HG02884 (cell line): Measurements from ENCODE around the gene MAST2.
"Not testable (repeated sequence)": the region's sequence is repeated elsewhere in the genome, so short reads cannot be mapped to it uniquely, and the experiment has no call there.

ENCODE experiments used
- ATAC-seq: cut with Tn5 transposase; IDR thresholded peaks from one replicate; pipeline ENCODE4 v1.9.1; 2021; ENCODE audit warnings: mild to moderate bottlenecking, moderate library complexity; ENCODE audit not compliant: unreplicated experiment

The MAST2 gene

DNA sequence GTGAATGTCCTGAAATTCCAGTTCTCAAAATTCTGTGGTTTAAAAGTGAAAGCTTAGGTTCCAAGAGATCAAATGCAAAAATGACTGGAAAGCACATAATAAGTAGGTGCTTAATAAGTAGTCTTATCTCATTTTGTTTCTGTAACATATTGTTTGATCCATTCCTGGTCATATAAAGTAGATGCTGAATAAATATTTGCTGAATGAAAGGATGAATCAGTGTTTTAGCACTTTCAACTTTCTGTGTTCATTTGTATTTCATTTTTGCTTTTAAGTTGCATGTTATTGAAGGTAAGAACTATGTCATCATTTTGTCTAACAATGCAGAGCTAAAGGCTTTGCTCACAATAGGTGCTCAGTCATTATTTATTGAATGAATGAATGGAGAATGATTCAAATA lies 6.3 kb downstream of the MAST2 start:
- ATAC-seq = no peak

DNA sequence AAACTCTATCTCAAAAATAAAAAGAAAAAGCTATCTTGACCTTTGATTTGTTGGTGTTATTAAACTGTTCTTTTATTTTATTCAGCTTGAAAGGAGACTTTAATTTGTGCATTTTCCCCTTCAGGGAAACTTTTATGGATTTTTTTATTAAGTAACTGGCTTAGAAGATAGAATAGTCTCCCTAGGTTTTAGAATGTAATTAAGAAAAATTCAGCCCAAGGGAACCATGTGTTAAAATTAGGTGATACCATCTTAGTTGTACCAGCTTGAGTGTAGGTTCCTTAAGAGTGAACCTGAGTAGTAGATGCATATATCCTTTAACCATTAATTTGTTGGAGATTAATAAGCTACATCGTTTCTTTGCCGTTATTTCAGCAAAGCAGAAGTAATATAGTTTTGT lies 11.4 kb downstream of the MAST2 start:
- no peak for ATAC-seq

DNA sequence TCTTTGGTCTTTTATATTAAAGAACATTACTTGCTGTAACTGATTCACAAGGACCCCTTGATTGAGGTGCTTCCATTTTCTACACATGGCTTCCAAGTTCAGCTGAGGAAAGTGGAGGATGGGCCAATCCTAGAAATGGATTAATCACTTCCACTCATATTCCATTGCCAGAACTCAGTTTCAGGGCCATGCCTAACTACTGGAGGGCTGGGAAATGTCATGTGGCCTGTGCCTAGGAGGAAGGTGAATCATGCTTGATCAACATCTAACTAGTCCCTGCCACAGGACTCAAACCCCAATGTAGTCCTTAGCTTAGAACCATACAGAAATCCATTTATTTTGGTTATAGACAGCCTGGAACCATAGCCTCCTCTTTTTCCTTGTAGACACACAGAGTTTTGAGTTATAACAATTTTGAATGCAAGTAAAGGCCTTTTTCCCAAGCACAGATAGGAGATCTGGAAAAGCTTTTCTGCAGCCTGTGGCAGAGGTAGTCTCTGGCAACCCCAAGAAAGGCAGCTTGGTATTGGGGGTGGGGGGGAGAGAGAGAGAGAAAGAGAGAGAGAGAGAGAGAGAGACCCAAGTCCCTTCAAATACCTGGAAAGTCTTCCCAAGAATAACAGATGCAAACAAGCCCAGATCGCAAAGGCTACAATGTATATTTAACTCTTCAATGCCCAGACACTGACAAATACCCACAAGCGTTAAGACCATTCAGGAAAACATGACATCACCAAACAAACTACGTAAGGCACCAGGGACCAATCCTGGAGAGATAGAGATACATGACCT lies 12.5 kb downstream of the MAST2 start:
- no peak for ATAC-seq

DNA sequence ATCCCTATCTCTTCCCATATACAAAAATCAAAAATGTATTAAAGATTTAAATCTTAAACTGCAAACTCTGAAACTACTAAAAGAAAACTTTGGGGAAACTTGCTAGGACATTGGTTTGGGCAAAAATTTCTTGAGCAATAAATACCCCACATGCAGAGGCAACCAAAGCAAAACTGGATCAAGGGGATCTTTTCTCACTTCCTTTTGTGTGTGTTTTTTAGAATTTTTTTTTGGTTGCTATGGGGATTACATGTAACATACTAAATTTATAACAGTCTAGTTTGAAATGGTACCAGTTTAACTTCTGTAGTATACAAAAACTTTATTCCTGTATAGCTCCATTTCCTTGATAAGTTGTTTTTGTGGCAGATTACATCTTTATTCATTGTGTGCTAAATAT lies 16.8 kb downstream of the MAST2 start:
- ATAC-seq = no peak

DNA sequence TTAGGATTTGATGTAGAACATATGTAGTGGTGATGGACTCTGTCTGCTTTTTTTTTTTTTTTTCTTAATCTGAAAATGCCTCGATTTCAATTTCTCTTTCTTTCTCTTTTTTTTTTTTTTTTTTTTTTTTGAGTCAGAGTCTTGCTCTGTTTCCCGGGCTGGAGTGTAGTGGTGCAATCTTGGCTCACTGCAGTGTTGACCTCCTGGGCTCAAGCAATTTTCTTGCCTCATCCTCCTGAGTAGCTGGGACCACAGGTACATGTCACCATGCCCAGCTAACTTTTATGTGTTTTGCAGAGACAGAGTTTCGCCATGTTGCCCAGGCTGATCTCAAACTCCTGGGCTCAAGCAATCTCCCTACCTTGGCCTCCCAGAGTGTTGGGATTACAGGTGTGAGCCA lies 17.4 kb downstream of the MAST2 start:
- ATAC-seq = no peak

DNA sequence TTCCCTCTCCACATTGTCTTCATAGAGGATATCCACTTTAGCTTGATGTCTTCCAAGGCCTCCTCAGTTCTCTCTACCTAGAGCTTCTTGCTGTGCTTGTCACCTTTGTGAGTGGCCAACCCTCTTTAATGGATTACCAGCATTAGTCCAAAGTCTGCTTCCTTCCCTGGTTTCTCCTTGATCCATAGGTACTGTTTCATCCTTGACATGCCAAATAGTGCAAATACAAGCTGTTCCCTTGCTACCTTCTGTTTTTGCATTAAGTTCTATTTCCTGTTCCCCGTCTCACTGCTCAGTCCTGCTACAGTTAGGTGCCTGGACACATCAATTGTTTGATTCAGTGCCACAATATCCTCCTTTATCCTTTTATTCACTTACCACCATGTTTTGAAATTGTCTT lies 19.2 kb downstream of the MAST2 start:
- no peak for ATAC-seq

DNA sequence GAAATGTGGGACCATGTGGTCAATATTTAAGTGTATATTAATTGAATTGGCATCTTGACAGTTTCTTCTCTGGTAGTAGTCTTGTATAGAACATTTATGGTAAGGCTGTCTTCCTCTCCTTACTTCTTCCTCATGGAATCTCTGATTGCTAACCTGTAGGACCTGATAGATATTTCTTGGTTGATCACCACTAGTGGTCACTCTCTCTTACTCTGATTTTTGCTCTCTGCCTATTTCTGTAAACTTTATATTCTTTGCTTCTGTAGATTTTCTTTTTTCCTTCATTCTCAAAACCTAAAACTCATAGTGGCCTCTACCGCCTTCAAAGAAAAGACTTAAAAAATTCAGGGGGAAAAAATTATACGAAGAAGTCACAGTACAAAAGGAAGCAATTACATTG lies 21.2 kb downstream of the MAST2 start:
- no peak for ATAC-seq

DNA sequence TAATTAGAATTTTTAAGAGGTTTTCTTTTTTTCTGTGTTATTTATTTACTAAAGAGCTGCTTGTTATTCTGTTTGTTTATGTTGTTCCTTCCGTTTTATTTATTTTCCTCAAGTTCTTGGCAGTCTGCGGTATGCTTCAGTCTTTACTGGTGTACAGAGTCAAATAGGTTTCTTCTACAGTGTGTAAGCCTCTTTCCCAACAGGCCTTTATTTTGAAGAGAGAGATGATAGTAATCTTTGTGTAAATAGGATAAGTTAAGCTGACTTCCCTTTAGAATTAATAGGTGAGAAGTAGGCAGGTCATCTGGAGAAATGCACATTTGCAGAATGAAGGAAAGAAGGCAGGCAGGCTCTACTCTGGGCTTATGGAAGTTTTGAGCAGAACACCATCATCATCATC lies 23.8 kb downstream of the MAST2 start:
- ATAC-seq = no peak

DNA sequence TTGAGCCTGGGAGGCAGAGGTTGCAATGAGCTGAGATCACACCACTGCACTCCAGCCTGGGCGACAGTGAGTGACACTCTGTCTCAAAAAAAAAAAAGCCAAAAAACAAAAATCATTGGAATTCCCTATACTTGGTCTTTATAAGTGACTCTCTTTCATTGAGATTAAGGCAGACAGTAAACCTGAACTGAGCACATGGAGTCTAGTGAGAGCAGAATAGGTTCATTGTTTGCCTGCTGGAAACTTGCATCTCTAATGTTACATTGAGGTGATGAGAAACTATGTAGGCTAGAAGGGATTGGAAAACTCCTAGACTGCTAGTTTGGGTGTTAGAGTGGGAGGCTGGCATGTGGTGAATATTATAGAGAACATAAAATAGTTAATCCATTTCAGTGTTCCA lies 25.4 kb downstream of the MAST2 start:
- ATAC-seq = no peak

DNA sequence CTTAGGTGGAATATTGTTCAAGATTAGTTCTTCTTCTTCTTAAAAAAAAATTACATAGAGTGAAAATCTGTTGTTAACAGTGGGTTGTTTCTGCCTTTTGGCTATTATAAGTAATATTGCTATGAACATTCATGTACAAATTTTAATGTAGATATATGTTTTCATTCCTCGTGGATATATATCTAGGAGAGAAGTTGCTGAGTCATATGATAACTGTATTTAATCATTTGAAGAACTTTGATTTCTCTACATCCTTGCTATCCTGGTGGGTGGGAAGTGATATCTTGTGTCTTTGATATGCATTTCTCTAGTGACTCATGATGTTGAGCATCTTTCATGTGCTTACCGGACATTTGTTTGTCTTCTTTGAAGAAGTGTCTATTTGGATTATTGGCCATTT lies 29.9 kb downstream of the MAST2 start:
- ATAC-seq = no peak

DNA sequence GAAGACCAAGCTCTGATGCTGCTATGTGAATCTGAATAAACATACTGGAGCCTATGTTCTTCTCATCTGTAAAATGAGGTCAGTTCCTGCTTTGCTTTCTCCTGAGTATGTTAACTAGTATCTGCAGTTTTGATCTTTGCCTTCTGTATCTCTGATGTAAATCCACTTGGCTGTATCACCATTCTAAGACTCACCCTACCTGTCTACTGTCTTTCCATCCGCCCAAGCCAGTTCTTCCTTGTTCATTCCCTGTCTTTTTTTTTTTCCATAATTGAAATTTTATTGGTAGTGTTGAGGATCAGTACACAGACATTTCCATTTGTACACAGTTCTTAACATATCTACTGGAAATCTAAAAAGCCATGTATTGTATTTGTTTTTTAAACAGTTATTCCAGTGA lies 31.3 kb downstream of the MAST2 start:
- no peak for ATAC-seq

DNA sequence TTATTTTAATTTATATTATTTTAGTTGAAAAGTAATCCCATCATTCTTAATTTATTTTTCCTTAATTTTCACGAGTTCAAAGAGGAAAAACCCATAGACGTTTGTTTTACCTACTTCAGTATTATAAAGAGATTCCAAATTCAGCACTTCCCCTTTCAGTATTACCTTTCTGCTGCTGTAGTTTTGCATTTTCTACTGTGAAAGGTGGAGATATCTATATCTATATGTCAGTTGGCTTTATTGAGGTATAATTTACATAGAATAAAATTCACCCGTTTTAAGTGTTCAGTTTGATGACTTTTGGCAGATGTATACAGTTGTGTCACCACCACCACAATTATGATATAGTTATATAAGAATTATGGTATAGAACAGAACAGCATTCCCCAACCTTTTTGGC lies 33.0 kb downstream of the MAST2 start:
- ATAC-seq = no peak

DNA sequence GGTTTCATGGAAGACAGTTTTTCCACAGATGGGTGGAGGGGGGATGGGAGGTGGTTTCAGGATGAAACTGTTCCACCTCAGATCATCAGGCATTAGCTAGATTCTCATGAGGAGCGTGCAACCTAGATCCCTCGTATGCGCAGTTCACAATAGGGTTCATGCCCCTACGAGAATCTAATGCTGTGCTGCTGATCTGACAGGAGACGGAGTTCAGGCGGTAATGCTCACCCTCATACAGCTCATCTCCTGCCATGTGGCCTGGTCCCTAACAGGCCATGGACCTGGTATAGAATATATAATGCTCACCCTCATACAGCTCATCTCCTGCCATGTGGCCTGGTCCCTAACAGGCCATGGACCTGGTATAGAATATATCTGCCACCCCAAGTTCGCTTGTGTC lies 33.4 kb downstream of the MAST2 start:
- ATAC-seq = not testable (repeated sequence)

DNA sequence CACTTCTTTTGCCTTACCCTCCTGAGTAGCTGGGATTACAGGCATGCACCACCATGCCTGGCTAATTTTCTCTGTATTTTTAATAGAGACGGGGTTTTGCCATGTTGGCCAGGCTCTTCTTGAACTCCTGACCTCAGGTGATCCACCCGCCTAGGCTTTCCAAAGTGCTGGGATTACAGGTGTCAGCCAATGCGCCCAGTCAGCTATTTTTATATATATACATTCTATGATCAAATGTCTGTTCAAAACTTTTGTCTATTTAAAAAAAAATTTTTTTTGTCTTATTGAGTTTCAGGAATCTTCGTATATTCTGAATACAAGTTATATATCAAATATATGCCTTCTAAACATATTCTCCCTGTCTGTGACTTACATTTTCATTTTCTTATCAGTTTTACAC lies 34.9 kb downstream of the MAST2 start:
- not testable (repeated sequence) for ATAC-seq

DNA sequence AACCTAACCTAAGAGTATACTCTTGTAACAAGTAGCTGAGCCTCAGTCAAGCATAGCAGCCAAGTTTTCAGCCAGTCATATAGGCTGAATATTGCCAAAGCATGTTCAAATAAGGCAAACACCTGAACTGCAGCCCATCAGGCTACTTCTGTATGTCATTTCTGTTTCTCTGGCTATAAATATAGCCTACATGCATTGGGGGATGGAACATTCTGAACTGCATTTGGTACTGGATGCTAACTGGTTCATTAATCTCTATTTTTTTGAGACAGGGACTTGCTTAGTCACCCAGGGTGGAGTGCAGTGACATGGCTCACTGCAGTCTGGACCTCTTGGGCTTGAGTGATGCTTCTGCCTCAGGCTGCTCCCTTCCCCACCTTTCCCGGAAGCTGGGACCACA lies 37.3 kb downstream of the MAST2 start:
- ATAC-seq = peak; percentile 62

DNA sequence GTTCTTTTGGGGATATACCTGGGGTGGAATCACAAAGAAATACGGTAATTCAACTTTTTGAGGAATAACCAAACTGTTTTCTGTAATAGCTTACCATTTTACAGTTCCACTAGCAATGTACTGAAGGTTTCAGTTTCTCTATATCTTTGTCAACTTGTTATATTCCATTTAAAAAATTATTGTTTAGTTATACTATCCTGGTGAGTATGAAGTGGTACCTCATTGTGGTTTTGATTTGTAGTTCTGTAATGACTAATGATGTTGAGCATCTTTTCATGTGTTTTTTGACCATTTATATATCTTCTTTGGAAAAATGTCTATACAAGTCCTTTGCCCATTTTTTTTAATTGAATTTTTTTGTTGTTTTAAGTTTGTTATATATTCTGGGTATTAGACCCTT lies 39.4 kb downstream of the MAST2 start:
- ATAC-seq = no peak

DNA sequence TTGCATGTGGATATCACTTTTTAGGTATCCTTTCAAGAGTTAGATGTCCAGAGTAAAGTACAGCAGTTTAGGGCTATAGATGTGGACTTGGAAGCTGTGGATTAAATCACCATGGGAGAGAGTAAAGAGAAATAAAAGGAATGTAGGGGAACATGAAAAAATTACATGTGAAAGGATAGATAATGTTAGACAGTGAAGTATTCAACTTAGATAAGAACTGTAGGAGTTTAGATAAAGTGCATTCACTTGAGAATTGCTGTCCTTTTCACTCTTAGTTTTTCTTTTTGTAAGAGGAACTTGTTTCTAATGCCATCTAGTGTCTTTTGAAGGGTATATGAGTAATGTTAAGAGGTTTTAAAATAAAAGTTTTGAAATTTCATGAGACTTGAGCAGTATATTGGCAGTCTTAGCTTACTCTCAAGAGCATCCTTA lies 40.1 kb downstream of the MAST2 start:
- ATAC-seq = no peak

DNA sequence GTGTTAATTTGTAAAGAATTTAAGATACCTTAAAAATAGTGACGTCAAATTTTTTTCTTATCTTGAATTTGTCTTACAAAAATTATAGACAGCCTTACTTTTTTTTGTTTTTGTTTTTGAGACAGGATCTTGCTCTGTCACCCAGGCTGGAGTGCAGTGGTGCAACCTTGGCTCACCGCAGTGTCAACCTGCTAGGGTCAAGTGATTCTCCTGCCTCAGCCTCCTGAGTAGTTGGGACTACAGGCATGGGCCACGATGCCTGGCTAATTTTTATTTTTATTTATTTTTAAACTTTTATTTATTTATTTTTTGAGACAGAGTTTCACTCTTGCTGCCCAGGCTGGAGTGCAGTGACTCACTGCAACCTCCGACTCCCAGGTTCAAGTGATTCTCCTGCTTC lies 40.6 kb downstream of the MAST2 start:
- ATAC-seq = not testable (repeated sequence)

DNA sequence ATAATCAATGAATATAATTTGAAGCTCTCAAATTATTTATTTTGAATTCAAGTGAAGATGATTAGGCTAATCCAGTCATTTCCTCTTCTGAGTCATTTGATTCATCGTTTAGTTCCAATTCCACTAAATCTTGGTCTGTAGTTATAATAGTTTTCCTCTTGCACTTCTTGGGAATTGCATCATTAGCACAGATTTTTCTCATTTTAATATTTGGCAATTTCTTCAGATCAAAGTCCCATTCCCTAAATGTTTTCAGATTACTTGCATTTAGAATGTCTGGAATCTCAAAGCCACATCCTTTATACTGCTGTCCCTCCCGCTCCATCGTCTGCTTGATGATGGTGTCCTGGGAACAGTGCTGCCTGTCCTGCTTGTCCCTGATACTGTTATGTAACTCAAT lies 43.5 kb downstream of the MAST2 start:
- ATAC-seq = no peak

DNA sequence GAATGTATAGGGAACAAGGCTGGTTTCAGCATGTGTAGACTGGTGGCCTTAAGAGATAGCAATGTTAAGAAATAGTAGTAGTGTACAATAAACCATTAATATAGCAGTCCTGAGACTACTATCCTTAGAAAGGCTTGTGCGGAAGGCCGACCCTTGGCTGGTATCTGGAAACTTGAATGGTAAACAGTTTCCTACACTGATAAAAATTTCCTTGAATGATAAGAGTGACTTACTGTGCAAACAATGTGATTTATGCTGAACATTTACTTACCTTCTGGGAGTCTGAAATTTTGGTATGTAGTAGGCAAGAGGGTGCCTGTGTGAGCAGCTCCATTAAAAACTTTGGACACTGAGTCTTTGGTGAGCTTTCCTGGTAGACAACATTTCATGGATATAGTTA lies 44.7 kb downstream of the MAST2 start:
- ATAC-seq = no peak

DNA sequence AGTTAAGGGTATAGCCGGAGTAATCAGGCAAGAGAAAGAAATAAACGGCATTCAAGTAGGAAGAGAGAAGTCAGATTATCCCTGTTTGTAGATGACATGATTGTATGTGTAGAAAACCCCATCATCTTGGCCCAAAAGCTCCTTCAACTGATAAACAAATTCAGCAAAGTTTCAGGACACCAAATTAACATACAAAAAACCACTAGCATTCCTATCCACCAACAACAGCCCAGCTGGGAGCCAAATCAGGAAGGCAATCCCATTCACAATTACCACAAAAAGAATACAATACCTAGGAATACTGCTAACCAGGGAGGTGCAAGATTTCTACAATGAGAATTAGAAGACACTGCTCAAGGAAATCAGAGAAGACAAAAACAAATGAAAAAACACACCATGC lies 45.3 kb downstream of the MAST2 start:
- ATAC-seq = no peak

DNA sequence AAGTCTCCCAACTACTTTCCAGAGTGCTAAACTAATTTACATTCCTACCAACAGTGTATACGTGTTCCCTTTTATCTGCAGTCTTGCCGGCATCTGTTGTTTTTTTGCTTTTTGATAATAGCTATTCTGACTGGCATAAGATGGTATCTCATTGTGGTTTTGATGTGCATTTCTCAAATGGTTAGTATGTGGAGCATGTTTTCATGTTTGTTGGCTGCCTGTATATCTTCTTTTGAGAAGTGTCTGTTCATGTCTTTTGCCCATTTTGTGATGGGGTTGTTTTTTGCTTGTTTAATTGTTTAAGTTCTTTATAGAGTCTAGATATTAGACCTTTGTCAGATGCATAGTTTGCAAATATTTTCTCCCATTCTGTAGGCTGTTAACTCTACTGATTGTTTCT lies 46.6 kb downstream of the MAST2 start:
- ATAC-seq = no peak

DNA sequence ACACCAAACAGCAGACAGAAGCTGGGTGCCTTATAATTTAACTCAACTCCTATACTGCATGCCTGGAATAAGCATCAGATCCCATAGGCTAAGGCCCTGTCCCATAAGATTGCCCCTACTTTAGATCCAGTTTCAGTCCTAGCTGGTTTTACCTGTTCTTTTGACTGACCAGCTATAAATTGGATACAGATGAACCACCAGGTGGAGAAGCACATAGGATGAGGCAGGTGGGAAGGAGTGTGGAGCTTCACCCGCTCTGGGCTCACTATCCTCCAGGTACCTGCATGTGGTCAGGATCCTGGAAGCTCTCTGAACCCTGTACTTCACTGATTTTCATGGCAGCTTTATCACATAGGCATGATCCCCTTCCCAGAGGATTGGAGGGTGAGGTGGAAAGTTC lies 51.3 kb downstream of the MAST2 start:
- ATAC-seq = no peak
